ENCODE results near the gene IDH3B.

Gene IDH3B

DNA sequence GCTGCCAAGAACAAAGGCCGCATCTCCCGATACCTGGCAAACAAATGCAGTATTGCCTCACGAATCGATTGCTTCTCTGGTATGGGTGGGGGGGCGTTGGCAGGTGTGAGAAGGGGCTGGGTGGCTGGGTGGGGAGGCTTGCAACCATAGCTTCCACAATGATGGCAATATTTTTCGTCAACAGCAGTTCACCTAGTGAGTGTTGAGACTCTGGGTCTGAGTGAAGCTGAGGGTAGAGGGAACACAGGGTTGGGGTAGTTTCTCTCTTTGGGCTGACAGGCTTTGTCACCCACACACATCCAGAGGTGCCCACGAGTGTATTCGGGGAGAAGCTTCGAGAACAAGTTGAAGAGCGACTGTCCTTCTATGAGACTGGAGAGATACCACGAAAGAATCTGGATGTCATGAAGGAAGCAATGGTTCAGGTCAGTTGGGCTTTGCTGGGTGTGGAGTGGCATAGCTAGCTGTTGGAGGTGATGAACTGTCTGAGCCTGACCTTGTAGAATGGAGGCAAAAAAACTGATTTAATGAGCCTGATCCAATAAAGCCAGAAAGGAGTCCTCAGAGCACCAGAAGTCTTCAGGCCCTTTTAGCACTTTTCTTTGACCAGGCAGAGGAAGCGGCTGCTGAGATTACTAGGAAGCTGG, 7.4 kb downstream of the IDH3B start:
- DNase-seq (ENCODE audit: low read depth): no peak

DNA sequence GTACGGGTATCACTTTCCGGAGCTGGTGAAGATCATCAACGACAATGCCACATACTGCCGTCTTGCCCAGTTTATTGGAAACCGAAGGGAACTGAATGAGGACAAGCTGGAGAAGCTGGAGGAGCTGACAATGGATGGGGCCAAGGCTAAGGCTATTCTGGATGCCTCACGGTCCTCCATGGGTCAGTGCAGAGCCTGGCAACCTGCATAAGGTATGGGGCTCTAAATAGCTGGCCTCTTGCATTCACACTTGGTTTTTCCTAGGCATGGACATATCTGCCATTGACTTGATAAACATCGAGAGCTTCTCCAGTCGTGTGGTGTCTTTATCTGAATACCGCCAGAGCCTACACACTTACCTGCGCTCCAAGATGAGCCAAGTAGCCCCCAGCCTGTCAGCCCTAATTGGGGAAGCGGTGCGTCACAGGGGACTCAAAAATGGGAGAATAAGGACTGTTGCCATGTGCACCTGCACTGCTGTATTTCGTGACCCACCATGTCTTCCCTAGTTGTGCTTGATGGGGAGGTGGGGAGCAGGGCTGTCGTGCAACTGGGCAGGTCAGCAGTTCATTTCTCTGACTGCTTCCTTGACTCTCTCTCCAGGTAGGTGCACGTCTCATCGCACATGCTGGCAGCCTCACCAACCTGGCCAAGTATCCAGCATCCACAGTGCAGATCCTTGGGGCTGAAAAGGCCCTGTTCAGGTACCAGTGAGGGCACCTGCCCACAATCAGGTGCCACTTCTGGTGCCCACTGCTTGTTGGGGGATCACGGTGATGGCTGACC, 8.5 kb downstream of the IDH3B start:
- no peak for DNase-seq (ENCODE audit: low read depth)

DNA sequence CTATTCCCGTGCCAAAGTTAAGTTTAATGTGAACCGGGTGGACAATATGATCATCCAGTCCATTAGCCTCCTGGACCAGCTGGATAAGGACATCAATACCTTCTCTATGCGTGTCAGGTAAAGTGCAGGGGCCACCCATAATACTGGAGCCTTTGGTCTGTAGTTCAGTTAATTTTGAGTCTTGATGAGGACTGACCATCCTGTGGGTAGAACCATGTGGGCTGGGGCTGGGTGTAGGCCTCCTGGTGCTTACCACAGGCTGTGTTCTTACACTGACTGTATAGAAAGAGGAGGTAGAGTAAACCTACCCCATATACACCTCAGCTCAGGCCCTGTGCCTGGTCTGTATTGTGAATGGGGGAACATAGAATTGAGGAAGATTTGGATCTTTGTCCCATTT, 9.2 kb downstream of the IDH3B start:
- no peak for DNase-seq (ENCODE audit: low read depth)

DNA sequence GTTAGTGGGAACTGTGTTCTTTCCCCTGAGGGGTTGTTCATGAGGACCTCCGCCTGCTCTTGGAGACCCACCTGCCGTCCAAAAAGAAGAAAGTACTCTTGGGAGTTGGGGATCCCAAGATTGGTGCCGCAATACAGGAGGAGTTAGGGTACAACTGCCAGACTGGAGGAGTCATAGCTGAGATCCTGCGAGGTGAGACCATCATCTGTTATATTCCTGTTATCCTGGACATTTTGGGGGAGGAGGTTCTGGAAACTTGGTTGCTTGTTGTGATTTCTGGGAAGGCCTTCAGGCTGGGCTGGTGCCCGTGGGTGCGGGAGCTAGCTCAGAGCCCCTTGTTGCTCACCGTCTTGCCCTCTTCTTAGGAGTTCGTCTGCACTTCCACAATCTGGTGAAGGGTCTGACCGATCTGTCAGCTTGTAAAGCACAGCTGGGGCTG, 9.6 kb downstream of the IDH3B start:
- DNase-seq (ENCODE audit: low read depth): no peak

DNA sequence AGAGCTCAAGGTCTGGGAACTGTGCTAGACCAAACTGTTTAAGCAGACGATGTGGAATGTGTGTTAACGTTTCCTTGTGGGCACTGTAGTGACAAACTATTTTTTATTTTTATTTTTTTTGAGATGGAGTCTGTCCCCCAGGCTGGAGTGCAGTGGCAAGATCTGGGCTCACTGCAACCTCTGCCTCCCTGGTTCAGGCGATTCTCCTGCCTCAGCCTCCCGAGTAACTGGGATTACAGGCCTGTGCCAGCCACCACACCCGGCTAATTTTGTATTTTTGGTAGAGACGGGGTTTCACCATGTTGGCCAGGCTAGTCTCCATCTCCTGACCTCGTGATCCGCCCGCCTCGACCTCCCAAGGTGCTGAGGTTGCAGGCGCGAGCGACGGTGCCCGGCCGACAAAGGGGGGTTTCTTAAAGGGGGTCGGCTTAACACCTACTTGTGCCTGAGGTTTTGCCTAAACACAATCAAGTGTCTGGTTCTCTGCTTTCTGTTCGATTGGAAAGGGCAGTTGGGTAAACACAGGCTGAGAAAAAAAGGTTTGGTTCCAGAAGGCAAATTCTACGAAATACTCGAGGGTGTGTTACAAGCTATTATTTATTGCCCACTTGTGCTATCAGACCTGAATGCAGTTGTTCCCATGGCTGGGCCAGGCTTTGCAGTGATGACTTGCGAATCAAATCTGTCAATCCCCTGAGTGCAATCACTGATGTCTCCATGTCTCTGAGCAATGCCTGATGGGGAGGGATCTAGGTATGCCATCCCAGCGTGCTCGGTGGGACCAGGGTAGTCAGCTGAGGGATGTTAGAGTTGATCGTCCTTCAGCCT, 10.2 kb downstream of the IDH3B start:
- DNase-seq (ENCODE audit: low read depth): no peak

DNA sequence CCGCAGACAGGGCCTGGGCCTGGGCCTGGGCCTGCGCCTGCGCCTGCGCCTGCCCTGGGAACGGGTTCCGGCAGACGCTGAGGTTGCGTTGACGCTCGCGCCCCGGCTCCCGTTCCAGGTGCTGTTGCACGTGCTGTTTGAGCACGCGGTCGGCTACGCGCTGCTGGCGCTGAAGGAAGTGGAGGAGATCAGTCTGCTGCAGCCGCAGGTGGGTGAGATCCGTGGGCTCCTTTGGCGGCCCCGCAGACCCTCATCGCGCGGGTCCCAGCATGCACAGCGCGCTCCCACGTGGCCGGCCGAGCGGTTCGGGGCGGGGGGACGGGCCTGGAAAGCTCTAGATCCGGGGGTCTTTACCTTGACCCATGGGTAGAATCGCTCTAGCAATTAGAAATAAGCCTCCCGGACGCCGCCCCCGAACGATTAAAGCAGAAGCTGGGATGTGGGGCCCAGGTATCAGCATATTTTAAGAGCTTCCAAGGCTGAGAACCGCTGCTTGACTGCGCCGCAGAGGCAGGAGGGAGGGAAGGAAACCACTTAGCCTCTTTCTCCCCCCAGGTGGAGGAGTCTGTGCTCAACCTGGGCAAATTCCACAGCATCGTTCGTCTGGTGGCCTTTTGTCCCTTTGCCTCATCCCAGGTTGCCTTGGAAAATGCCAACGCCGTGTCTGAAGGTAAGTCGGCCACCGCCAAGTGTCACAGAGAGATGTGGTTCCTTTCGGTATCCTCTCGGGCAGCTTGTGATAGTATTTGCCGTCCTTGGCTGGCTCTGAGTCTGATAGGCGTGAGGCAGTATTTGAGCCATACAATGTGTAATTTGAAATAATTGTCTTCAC, 11.1 kb downstream of the IDH3B start:
- DNase-seq (ENCODE audit: low read depth): peak; percentile 44

DNA sequence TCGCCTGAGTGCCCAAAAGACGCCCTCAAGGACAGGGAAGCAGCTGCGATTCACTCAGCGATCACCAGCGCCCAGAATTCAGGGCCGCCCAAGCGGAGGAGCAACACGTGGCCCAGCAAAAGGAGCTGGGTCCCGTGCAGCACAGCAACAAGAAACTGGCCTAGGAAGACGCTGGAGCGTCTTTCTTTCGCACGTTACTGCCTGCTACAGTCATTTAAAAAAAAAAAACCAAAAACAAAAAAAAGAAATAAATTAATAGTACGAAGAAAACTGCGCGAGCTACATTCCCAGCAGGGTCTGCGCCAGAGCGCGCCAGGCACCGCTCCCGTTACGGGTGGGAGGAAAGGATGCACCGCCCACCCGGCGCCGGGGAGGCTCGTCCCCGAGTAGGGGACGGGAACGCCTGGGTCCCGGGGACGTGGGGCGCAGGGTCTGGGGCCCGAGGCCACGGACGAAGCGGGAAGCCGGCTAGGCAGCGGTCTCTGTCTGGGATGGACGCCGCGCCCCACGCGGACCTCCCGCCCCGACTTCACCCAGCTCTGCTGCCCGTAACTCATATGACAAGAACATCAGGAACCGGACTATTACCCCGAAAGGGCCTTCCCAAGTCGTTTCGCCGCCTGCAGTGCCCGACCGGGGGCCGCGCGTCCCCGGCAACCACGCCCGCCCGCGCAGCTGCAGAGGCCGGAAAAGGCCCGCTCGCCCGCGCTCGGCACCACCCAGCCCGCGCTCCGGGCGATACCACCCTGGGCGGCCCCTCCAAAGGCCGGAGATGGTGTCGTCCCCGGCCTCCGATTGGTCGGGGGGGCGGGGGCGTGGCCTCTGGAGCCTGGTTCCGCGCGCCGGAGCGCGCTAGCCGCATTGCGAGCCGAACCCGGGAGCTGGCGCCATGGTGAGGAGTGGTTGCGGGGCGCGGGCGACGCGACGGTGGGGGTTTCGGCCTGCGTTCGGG, 12.0 kb downstream of the IDH3B start, which contains the start of gene NOP56:
NOP56 (plus strand) TSS at position 861 of the 952 bp plus-strand sequence; CDS start at position 890, 29 bp downstream.
- DNase-seq (ENCODE audit: low read depth): peak; percentile 89

DNA sequence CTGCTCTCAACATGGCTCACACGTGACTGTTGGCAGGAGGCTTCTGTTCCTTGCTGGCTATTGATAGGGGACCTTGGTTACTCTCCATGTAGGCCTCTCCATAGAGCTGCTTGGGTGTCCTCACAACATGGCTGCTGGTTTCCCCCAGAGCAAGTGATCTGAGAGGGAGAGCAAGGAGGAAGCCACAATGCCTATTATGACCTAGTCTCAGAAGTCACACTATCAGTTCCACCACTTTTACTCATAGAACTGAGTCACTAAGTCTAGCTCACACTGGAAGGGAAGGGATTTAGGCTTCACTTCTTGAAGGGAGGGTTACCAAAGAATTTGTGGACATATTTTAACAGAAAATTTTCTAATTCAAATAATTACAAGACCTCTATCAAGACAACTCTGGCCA, 20.3 kb downstream of the IDH3B start:
- no peak for DNase-seq (ENCODE audit: low read depth)

DNA sequence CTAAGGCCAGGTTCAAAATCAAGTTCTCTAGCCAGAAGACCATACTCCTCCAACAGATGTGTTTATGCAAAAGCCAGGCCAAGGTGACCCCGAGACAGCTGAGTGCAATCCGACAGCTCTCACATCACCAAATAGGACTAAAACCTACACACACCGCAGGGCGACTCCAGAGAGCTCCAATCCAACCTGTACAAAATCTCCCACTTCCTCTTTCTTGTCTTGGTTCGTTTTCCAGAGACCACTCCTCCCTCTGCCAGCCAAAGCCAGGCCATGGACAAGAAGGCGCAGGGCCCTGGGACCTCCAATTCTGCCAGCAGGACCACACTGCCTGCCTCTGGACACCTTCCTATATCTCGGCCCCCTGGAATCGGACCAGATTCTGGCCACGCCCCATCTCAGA, 23.1 kb downstream of the IDH3B start:
- DNase-seq (ENCODE audit: low read depth): no peak

DNA sequence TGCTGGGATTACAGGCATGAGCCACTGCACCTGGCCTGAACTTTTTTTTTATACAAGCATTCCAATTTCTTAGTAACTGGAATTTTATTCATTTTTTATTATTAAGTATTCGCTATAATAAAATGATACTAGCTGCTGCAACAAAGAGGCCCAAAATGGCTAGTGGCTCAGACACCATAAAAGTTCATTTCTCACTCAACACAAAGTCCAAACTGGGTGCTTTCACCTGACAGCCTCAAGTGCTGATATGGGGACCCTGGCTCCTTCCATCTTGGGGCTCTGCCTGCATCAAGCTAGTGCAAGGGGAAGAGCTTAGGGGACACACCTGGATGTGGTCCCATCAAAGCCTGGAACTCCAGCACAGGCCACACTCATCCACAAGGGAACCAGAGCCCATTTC, 23.8 kb downstream of the IDH3B start:
- DNase-seq (ENCODE audit: low read depth): no peak

DNA sequence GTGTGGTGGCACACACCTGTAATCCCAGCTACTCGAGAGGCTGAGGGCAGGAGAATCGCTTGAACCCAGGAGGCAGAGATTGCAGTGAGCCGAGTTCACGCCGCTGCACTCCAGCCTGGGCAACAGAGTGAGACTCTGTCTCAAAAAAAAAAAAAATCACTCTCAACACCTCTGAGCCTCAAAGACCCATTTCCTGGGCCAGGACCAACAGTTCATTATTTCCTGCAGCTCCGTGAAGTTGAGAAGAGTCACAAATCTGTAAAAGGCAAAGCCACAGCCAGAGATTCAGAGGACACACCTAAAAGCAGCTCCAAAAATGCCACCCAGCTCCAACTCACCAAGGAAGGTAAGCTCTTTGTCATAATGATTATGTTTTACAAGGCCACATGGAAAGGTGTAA, 26.8 kb downstream of the IDH3B start:
- no peak for DNase-seq (ENCODE audit: low read depth)

DNA sequence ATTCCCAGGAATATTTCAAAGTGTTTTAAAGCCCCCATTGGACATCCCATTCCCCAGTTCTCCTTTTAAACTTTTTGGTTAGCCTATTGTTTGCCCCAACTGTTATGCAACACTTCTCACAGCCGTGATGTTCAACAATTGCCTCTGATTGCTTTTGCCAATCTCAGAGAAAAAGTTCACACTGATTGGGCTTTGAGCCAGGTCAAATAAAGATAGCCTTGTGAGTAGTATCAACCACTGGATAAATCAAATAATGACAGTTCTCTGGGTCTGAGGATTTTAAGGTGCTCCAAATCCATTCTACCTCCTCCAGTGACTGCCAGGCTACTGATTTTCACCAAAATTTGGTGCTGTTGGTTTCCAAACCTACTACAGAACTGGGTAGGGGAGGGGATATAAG, 30.6 kb downstream of the IDH3B start:
- no peak for DNase-seq (ENCODE audit: low read depth)

DNA sequence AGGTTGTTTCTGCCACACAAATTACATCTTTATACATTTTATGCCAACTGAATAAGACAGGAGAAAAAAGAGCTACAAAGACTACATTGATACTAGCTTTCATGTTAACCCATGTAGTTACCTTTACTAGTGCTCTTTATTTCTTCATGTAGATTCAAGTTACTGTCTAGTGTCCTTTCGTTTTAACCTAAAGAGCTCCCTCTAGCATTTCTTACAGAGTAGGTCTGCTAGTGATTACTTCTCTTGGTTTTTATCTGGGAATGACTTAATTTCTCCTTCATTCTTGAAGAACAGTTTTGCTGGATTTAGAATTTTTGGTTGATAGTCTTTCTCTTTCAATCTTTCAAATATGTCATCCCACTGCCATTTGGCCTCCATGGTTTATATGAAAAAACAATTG, 32.8 kb downstream of the IDH3B start:
- peak; percentile 38 for DNase-seq (ENCODE audit: low read depth)

DNA sequence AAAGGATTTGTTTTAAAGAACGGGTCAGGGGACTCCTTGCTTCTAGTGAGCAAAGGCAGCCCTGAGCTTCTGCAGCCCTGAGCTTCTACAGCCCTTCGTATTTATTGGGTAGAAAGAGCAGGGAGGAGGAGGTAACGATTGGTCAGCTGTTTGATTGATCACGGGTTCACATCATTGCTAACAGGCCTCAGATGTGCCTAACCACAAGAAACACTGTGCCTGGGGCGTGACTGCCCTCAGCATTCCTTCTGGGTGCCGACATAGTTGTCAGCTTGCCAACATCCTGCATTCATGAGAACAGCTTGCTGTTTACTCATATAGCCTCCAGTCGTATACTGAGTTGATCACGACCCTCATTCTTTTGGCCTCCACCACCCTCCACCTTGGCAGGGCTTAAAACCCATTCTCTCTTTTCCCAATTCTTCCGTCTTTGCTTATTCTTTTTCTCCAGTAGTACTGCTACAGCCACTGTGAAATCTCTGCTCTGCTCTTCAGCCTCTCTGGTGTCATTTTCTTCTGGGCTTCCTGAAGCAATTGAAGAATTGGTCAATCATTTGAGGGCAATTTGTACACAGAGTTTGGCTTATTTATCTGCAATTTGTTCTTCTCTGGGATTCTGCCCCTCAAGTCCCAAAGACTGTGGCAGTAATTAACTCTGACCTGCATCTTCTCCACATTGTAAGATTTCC, 37.0 kb downstream of the IDH3B start:
- peak; percentile 92 for DNase-seq (ENCODE audit: low read depth)

DNA sequence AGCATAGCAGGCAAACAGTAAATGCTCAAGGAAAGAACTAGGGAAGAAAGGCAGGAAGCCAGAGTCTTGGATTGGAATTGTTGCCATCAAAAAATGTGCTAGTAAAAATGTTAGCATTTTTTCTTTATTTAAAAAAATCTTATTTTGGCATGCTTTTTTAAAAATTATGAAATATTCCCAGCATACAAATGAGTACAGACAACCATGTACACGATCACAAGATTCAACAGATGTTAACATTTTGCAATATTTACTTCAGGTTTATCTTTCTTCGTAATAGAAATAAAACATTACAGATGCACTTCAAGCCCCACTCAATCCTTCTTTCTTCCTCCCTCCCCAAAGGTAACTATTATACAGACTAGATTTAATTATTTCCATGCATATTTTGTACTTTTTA, 39.0 kb downstream of the IDH3B start:
- no peak for DNase-seq (ENCODE audit: low read depth)

DNA sequence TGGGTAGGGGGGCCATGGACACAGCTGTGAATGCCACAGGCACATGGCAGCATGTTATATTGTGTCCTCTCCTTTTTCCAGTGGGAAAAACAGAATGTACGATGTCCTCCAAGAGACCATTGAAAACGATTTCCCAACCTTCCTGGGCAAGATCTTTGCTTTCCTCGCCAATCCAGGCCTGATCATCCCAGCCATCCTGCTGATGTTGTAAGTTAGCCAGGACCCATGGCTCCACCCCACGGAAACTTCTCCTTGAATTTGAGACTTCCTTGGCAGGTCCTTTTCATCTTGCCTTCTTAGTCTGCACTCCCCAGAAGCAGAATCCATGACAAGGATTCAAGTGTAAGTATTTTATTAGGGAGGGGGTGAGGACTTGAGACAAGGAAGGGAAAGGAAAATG, 39.8 kb downstream of the IDH3B start:
- no peak for DNase-seq (ENCODE audit: low read depth)

DNA sequence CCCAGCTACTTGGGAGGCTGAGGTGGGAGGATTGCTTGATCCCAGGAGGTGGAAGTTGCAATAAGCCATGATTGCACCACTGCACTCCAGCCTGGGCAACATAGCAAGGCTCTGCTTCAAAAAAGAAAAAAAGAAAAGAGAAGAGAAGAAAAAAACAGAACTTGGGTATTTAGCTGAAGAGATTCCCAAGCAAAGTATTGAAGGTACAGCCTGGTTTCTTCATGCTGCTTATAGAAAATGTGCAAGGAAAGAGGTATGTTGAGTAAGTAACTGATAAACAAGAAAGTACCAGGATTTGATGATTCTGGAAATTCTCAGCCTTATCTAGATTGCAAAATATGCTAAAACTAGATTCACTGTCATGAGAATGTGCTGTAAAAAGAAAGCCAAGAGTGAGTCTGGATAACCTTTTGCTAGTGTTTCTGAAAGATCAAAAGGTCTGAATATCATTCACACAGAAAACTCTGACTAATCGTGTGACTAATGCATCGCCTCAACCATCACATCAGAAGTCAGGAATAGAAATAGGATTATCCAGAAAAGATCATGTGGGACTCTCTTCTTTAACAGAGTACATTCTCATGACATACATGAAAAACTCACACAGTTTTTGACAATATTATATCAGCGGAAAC, 43.9 kb downstream of the IDH3B start:
- DNase-seq (ENCODE audit: low read depth): peak; percentile 63

DNA sequence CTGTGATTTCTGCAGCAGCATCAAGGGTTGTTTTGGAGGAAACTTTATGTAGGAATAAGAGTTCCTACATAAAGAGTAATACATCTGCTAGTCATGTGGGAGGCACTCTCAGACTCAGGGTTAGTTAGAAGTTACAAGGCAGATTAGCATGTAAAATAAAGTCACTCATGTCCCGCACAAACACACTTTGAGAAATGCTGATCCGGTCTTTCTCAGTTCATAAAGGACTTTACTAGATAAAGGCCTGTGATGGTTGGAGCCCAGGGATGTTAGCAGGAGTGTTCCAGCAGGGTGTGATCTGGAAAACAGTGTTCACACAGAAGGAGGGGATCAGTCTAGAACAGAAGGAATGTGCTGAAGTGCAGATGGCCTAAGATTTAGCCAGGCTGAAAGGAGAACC, 44.7 kb downstream of the IDH3B start:
- no peak for DNase-seq (ENCODE audit: low read depth)

DNA sequence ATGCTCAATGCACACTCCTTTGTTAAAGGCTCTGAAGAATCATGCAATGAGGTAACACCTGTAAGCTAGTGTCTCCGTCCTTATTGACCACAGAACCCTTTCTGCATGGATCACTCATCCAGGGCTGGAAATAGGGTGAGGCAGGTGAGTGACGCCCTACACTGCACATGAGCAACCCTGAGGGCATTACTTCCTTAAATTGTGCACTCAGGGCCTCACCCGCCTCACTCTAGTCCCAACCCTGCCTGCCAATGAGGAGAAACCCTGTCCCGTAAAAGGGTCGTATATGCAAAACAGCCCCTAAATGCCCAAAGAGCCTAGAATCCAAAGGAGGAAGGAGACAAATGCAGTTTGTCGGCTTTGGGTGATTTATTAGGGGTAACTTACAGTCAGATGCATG, 45.2 kb downstream of the IDH3B start:
- DNase-seq (ENCODE audit: low read depth): no peak

Data from ELR (cell line).